ENCODE measurements around the gene FRY.
"Not testable (repeated sequence)": the region's sequence is repeated elsewhere in the genome, so short reads cannot be mapped to it uniquely, and the experiment has no call there.

The FRY gene

DNA sequence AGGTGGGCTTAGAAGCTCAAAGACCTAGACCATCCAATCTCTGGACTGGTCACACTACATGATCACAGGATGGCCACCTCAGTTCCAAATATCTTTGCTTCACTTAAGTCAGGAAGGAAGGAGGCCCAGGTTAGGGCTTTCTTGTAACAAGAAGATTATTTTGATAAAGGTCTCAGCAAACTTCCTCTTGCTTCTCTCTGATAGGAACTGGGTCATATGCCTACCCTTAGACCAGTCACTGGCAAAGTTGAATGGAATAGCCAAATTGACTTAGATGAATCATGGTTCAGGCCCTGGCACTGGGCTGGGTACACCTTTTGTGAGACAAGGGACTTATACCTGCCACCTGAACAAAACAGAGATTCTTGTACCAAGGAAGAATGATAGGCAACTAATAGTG is 11.0 kb downstream of the FRY start:
- DNase-seq, result no peak

GRCh38 chr13:32044446-32044845 is 12.9 kb downstream of the FRY start:
- no peak for DNase-seq

- DNase-seq, result peak; percentile 12
Measured at GRCh38 chr13:32045537-32045936, 14.0 kb downstream of the FRY start.

GRCh38 chr13:32045982-32046785 is 14.6 kb downstream of the FRY start:
- peak; percentile 78 for DNase-seq

GRCh38 chr13:32047088-32047487 is 15.5 kb downstream of the FRY start:
- DNase-seq, result no peak

- DNase-seq, result peak; percentile 46
Measured at GRCh38 chr13:32047793-32048192, 16.2 kb downstream of the FRY start.

DNA sequence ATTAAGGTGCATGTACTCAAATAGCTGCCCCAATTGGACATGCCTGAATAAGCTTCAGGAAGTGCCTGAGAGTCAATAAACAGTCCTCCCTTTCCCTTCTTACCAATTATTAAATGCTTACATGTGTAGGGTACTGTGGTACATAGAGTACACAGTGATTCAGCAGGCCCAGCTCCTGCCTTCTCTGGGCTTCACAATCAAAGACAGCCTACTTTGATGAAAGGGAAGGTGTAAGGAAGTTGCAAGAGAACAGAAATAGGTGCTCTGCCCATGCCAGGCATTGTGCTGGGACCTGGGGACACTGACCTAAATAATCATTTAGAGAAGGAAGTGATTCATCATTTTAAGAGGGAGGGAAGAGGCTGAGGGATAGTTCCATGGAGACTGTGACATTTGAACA is 17.2 kb downstream of the FRY start:
- DNase-seq, result peak; percentile 14

DNA sequence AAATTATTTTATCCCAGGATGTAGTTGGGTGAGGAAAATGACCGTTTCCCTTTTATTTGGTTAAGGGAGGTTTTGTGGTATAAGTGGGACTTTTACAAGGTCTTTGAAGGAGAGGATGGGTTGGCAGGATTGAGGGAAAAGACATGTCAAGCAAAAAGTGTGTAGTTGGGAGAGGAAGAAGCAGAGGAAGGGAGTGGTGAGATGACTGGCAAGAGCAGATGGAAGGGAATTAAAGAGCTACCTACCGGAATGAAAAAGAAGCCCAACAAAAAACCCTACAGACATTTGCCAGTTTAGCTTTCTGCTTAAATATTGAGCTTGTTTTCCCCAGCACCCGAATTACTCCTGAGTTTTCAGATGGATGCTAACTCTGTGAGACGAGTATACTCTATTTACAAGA is 19.6 kb downstream of the FRY start:
- no peak for DNase-seq

GRCh38 chr13:32056316-32056715 is 24.7 kb downstream of the FRY start:
- no peak for DNase-seq

DNA sequence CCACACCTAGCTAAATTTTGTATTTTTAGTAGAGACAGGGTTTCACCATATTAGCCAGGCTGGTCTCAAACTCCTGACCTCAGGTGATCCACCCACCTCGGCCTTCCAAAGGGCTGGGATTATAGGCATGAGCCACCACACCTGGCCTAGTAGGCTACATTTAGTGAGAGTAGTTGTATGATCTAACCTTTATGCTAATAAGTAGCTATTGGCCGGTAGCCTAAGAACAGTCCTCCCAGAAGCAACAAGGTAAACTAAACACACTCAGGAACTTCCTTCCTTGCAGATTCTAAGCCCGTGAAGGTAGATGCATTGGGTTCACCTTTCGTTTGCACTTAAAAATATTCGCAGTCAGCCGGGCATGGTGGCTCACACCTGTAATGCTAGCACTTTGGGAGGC is 25.8 kb downstream of the FRY start:
- not testable (repeated sequence) for DNase-seq

- DNase-seq, result no peak
Measured at GRCh38 chr13:32059511-32059984, 28.0 kb downstream of the FRY start.

DNA sequence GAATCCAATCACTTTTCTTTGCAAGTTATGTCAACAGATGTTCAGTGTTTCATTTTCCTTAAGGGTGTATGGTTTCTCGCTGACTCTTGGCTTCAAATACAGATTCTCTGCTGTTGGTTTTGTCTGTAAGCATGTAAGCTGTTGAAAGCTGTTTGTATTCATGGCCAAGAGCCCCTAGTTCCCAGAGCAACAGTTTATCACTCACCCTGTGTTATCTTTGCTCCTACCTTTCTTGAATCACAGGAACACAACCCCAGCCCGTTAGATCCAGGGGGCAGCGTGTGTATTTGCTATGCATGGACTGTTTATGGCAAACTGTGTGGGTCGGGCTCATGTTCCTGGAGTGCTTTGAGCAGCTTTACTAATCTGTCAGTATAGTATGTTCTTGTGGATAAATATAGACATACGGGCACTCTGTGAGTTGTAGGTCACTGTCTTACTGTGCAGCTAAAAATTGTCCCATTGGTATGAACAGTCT is 28.9 kb downstream of the FRY start:
- DNase-seq, result no peak

GRCh38 chr13:32063619-32064233 is 32.2 kb downstream of the FRY start:
- no peak for DNase-seq

GRCh38 chr13:32067149-32067961 is 35.8 kb downstream of the FRY start:
- no peak for DNase-seq

- DNase-seq, result no peak
Measured at GRCh38 chr13:32068255-32068654, 36.7 kb downstream of the FRY start.

- no peak for DNase-seq
Measured at GRCh38 chr13:32073180-32073864, 41.7 kb downstream of the FRY start.

DNA sequence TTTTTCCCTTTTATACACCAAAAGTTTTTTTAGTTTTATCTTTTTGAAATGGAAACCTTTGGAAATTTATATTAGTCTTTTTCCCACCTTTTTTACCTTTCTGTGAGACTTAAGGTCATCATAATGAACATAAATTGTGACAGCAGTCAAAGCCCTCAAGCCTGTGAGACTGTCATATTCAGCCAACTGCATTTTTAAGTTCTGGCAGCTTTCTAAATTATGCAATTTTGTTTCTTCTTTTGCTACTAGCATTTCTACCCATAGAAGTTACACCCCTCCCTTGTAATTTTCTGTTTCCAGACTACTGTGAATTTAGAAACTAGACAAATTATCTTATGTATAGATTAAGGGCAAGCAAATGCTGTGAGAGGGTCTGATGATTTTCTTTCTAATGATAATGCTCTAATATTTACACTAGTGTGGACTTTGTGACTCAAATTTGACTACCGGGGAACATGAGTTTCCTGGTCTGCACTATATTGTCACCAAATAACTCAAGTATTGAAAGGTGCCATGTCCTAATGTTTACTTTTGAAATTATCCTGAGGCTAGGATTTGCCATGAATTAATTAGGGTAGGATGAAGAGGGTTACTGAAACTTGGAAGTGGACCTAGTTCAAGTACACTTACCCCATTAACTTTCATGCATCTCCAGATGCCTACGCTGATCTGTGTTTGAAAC is 43.7 kb downstream of the FRY start:
- no peak for DNase-seq

- no peak for DNase-seq
Measured at GRCh38 chr13:32079587-32079986, 48.0 kb downstream of the FRY start.

DNA sequence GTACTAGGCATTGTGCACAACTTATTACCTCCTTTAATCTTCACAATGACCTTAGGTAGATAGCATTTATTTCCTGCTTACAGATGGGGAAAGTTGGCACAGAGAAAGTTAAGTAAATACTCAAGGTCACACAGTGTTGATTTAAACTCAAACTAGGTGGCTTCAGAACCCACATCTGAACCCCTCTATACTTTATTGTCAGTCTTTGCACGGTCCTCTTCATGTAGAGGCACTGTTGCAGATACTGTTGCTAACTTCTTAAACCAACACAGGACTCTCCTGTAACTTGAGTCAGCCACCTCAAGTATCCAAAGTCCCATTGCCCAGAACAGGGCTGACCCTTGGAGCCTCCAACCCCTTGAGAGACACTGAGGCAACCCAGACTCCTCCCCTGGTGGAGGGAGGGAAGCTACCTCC is 48.8 kb downstream of the FRY start:
- DNase-seq, result no peak

- DNase-seq, result no peak
Measured at GRCh38 chr13:32081591-32081990, 50.0 kb downstream of the FRY start.

GRCh38 chr13:32086366-32086765 is 54.8 kb downstream of the FRY start:
- DNase-seq, result no peak

DNA sequence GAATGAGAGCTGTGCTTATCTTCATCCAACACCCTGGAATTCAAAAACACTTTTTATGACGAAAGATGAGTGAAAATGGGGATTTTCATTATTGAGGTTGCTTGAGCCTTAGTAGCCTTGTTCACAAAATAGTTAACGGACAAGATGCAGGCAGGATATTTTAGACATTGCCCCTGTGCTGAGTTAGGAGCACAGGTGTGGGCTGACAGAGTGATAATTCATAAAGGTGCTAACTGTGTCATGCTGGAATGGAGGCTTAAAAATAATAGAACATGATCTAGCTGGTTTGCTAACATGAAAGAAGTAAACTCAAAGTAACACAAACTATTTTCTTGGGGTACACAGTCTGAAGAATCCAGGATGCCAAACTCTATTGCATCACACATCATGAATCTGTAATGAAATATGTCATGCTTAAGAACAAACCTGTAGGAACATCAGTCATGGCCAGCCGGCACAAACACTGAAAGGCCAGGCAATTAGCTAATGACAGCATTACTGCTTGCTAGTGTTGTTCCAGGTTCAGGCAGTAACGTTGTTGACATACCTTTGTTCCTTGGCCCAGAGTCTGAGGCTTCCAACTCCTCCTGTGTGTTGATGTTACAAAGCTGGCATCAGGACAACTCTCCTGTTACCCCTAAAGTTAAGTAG is 55.3 kb downstream of the FRY start:
- no peak for DNase-seq

Measured in inflammatory macrophage treated with lipopolysaccharide for 4 hours (primary cell).